GM21737 (cell line): Measurements from ENCODE around the gene FOXO3.

Experiments used
- ATAC-seq: cut with Tn5 transposase; IDR thresholded peaks from one replicate; pipeline ENCODE4 v1.9.1; 2021; ENCODE audit warnings: mild to moderate bottlenecking, moderate library complexity; ENCODE audit not compliant: unreplicated experiment

FOXO3 gene

GRCh38 chr6:108574457-108575141, 13.9 kb downstream of the FOXO3 start:
- no peak for ATAC-seq

GRCh38 chr6:108575905-108576494, 15.3 kb downstream of the FOXO3 start:
- ATAC-seq: no peak

- no peak for ATAC-seq
Measured at GRCh38 chr6:108576709-108577108, 16.0 kb downstream of the FOXO3 start.

- no peak for ATAC-seq
Measured at GRCh38 chr6:108578166-108578565, 17.4 kb downstream of the FOXO3 start.

- ATAC-seq: no peak
Measured at GRCh38 chr6:108578595-108579327, 18.0 kb downstream of the FOXO3 start.

- no peak for ATAC-seq
Measured at GRCh38 chr6:108579328-108579721, 18.6 kb downstream of the FOXO3 start.

- ATAC-seq: no peak
Measured at GRCh38 chr6:108580646-108581045, 19.9 kb downstream of the FOXO3 start.

GRCh38 chr6:108581237-108581931, 20.7 kb downstream of the FOXO3 start:
- ATAC-seq: no peak

- ATAC-seq: no peak
Measured at GRCh38 chr6:108581932-108582475, 21.3 kb downstream of the FOXO3 start.

GRCh38 chr6:108582618-108583017, 21.9 kb downstream of the FOXO3 start:
- ATAC-seq: no peak

- ATAC-seq: no peak
Measured at GRCh38 chr6:108584323-108584722, 23.6 kb downstream of the FOXO3 start.

- ATAC-seq: no peak
Measured at GRCh38 chr6:108585359-108585758, 24.6 kb downstream of the FOXO3 start.

- ATAC-seq: no peak
Measured at GRCh38 chr6:108585921-108586536, 25.3 kb downstream of the FOXO3 start.

- ATAC-seq: no peak
Measured at GRCh38 chr6:108587258-108588059, 26.7 kb downstream of the FOXO3 start.

GRCh38 chr6:108588586-108588985, 27.9 kb downstream of the FOXO3 start:
- ATAC-seq: no peak

- ATAC-seq: no peak
Measured at GRCh38 chr6:108589244-108589791, 28.6 kb downstream of the FOXO3 start.

GRCh38 chr6:108591040-108591816, 30.5 kb downstream of the FOXO3 start:
- ATAC-seq: no peak

- peak; percentile 70 for ATAC-seq
Measured at GRCh38 chr6:108592371-108593337, 31.9 kb downstream of the FOXO3 start.
